Measurements from ENCODE around the gene BANP. TPM values are rescaled to one million over a fixed set of nuclear protein-coding genes. Genes with fewer than 3 reads are reported as not detected.
"Not testable (repeated sequence)": the region's sequence is repeated elsewhere in the genome, so short reads cannot be mapped to it uniquely, and the experiment has no call there.

BANP gene
- total and polyA plus RNA-seq, 2 donors (not counting 1 experiment from before 2014, with no cell fraction given) = 9.3 to 31.0 TPM

GRCh38 chr16:88014252-88014781, 63.1 kb downstream of the BANP start:
- Histone ChIP-seq H2AFZ (ENCODE audit: low read length) (no peak overlapping the region), H3K9ac (ENCODE audit: insufficient read depth, low read length) (peak overlapping the region; percentile 16), H3K27me3 (ENCODE audit: control insufficient read depth, insufficient read depth, low read length) (no peaks in the 10 kb centered on the region), H3K27ac (ENCODE audit: insufficient read depth, low read length) (peak overlapping the region; percentile 43), H4K20me1 (ENCODE audit: control insufficient read depth, extremely low read depth, insufficient read depth, low read length) (no peaks in the 10 kb centered on the region), H3K36me3 (ENCODE audit: control insufficient read depth, insufficient read depth, low read length) (peaks cover 8% of the 10 kb centered on the region), H3K79me2 (ENCODE audit: control insufficient read depth, insufficient read depth, low read length) (no peaks in the 10 kb centered on the region), H3K4me2 (ENCODE audit: extremely low read depth, insufficient read depth, low read length) (peak overlapping the region; percentile 51), H3K4me3 (replicated peaks in 1 of 4; ENCODE audit: control extremely low read depth in 1 of 4, insufficient read depth in 1 of 4, low read depth in 3 of 4, low read length in 4 of 4) (no peak overlapping the region), H3K9me3 (ENCODE audit: control insufficient read depth, insufficient read depth, low read depth, low read length) (no peaks in the 10 kb centered on the region), H3K4me1 (ENCODE audit: control insufficient read depth, extremely low read depth, insufficient read depth, low read length) (peaks cover 14% of the 10 kb centered on the region)
- DNase-seq (ENCODE audit: low read depth in 2 of 2) = peak; percentile 61 to 63
- TF ChIP-seq EZH2 (IDR thresholded peaks at IDR 0.05; ENCODE audit: low read length, missing control alignments) = no peak
- TF ChIP-seq CTCF (conservative IDR thresholded peaks at IDR 0.05 in 1 of 2, IDR thresholded peaks at IDR 0.05 in 1 of 2; ENCODE audit: low read depth in 1 of 2, low read length in 2 of 2) = no peak

GRCh38 chr16:88014954-88015805, 63.9 kb downstream of the BANP start:
- H3K4me1 ChIP-seq (ENCODE audit: control insufficient read depth, extremely low read depth, insufficient read depth, low read length) = peaks cover 14% of the 10 kb centered on the region
- H3K9me3 ChIP-seq (ENCODE audit: control insufficient read depth, insufficient read depth, low read depth, low read length) = no peaks in the 10 kb centered on the region
- TF ChIP-seq EZH2 (IDR thresholded peaks at IDR 0.05; ENCODE audit: low read length, missing control alignments) = no peak
- no peak for TF ChIP-seq CTCF (conservative IDR thresholded peaks at IDR 0.05 in 1 of 2, IDR thresholded peaks at IDR 0.05 in 1 of 2; ENCODE audit: low read depth in 1 of 2, low read length in 2 of 2)
- no peak overlapping the region for H3K9ac ChIP-seq (ENCODE audit: insufficient read depth, low read length)
- no peak overlapping the region for H3K4me3 ChIP-seq (replicated peaks in 1 of 4; ENCODE audit: control extremely low read depth in 1 of 4, insufficient read depth in 1 of 4, low read depth in 3 of 4, low read length in 4 of 4)
- H3K79me2 ChIP-seq (ENCODE audit: control insufficient read depth, insufficient read depth, low read length) = no peaks in the 10 kb centered on the region
- no peak for DNase-seq (ENCODE audit: low read depth in 2 of 2)
- H3K36me3 ChIP-seq (ENCODE audit: control insufficient read depth, insufficient read depth, low read length) = peaks cover 7% of the 10 kb centered on the region
- H2AFZ ChIP-seq (ENCODE audit: low read length) = no peak overlapping the region
- no peaks in the 10 kb centered on the region for H4K20me1 ChIP-seq (ENCODE audit: control insufficient read depth, extremely low read depth, insufficient read depth, low read length)
- no peaks in the 10 kb centered on the region for H3K27me3 ChIP-seq (ENCODE audit: control insufficient read depth, insufficient read depth, low read length)
- H3K4me2 ChIP-seq (ENCODE audit: extremely low read depth, insufficient read depth, low read length) = no peak overlapping the region
- H3K27ac ChIP-seq (ENCODE audit: insufficient read depth, low read length) = no peak overlapping the region

GRCh38 chr16:88015806-88016140, 64.5 kb downstream of the BANP start:
- TF ChIP-seq CTCF (conservative IDR thresholded peaks at IDR 0.05 in 1 of 2, IDR thresholded peaks at IDR 0.05 in 1 of 2; ENCODE audit: low read depth in 1 of 2, low read length in 2 of 2) (no peak), EZH2 (IDR thresholded peaks at IDR 0.05; ENCODE audit: low read length, missing control alignments) (no peak)
- Histone ChIP-seq H2AFZ (ENCODE audit: low read length) (no peak overlapping the region), H3K4me3 (replicated peaks in 1 of 4; ENCODE audit: control extremely low read depth in 1 of 4, insufficient read depth in 1 of 4, low read depth in 3 of 4, low read length in 4 of 4) (no peak overlapping the region), H4K20me1 (ENCODE audit: control insufficient read depth, extremely low read depth, insufficient read depth, low read length) (no peaks in the 10 kb centered on the region), H3K4me2 (ENCODE audit: extremely low read depth, insufficient read depth, low read length) (no peak overlapping the region), H3K27me3 (ENCODE audit: control insufficient read depth, insufficient read depth, low read length) (no peaks in the 10 kb centered on the region), H3K9me3 (ENCODE audit: control insufficient read depth, insufficient read depth, low read depth, low read length) (no peaks in the 10 kb centered on the region), H3K36me3 (ENCODE audit: control insufficient read depth, insufficient read depth, low read length) (peaks cover 7% of the 10 kb centered on the region), H3K79me2 (ENCODE audit: control insufficient read depth, insufficient read depth, low read length) (no peaks in the 10 kb centered on the region), H3K9ac (ENCODE audit: insufficient read depth, low read length) (no peak overlapping the region), H3K27ac (ENCODE audit: insufficient read depth, low read length) (no peak overlapping the region), H3K4me1 (ENCODE audit: control insufficient read depth, extremely low read depth, insufficient read depth, low read length) (peaks cover 14% of the 10 kb centered on the region)
- DNase-seq (ENCODE audit: low read depth in 2 of 2) = no peak

GRCh38 chr16:88016386-88016785, 65.2 kb downstream of the BANP start:
- not testable (repeated sequence) for H3K4me2 ChIP-seq (ENCODE audit: extremely low read depth, insufficient read depth, low read length); H3K36me3 ChIP-seq (ENCODE audit: control insufficient read depth, insufficient read depth, low read length); H3K9me3 ChIP-seq (ENCODE audit: control insufficient read depth, insufficient read depth, low read depth, low read length); H3K9ac ChIP-seq (ENCODE audit: insufficient read depth, low read length); H3K27me3 ChIP-seq (ENCODE audit: control insufficient read depth, insufficient read depth, low read length); H3K79me2 ChIP-seq (ENCODE audit: control insufficient read depth, insufficient read depth, low read length); H3K27ac ChIP-seq (ENCODE audit: insufficient read depth, low read length); H3K4me3 ChIP-seq (replicated peaks in 1 of 4; ENCODE audit: control extremely low read depth in 1 of 4, insufficient read depth in 1 of 4, low read depth in 3 of 4, low read length in 4 of 4); H4K20me1 ChIP-seq (ENCODE audit: control insufficient read depth, extremely low read depth, insufficient read depth, low read length); H2AFZ ChIP-seq (ENCODE audit: low read length); DNase-seq (ENCODE audit: low read depth in 2 of 2)
- peaks cover 14% of the 10 kb centered on the region for H3K4me1 ChIP-seq (ENCODE audit: control insufficient read depth, extremely low read depth, insufficient read depth, low read length)

Data from fibroblast of lung (primary cell).